Jurkat, Clone E6-1 (cell line): ENCODE data around the gene GRAMD2A.
A peak's percentile ranks its signal among the peaks of the same experiment; 100 is the strongest.

Experiments
- DNase-seq: peaks from one replicate; pipeline ENCODE4 v3.0.0-alpha.2; 2011; ENCODE audit warnings: low read depth, low spot score
- H3K4me3 ChIP-seq: 2 replicates; pipeline ENCODE4 v1.5.1; 2011; ENCODE audit warnings: mild to moderate bottlenecking, low read length, control low read depth, moderate library complexity

GRAMD2A gene

GRCh38 chr15:72116731-72117485 is 80.7 kb downstream of the GRAMD2A start:
- DNase-seq: peak; percentile 6
- H3K4me3 ChIP-seq: peak overlapping the region; percentile 78

GRCh38 chr15:72113347-72114031 is 84.1 kb downstream of the GRAMD2A start:
- no peak for DNase-seq

DNA sequence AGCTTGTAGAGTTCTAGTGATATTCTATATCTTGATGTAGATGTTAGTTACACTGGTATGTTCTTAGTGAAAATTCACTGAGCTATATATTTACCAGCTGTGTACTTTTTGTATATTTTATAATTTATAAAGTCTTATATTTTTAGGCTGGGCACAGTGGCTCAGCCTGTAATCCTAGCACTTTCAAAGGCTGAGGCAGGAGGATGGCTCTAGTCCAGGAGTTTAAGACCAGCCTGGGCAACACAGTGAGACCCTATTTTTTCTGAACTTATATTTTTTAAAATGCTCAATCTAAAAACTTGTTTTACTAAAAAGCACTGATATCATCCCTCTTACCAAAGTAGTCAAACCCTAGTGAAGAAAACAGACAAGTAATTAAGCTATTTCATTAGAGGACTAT is 84.8 kb downstream of the GRAMD2A start:
- H3K4me3 ChIP-seq: no peak overlapping the region
- no peak for DNase-seq

More at GRCh38 chr15:72113347-72114031, 84.1 kb downstream of the GRAMD2A start:
- no peak overlapping the region for H3K4me3 ChIP-seq

DNA sequence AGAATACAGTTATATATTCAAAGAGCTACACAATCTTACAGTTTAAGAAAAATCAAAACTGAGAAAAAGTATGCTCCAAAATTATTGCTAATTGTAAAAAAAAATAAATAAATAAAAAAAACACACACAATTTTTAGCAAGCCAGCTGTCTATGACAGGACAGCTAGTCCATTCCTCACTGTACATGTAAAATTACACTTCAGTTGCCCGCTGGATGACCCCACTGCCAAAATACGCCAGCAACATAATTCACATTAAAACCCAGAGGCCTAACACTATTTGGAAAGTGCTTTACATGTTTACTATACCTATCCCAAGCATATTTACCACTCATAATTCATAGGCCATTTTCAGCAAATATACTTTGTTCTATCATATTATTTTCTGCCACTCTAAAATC is 85.5 kb downstream of the GRAMD2A start:
- H3K4me3 ChIP-seq: no peak overlapping the region
- DNase-seq: no peak

GRCh38 chr15:72110355-72110754 is 87.2 kb downstream of the GRAMD2A start:
- no peak for DNase-seq

More at GRCh38 chr15:72110355-72110754, 87.2 kb downstream of the GRAMD2A start:
- no peak overlapping the region for H3K4me3 ChIP-seq
